GM12874 (cell line): ENCODE data around the gene TSPAN18.

Experiments used
- TF ChIP-seq, protein P1 (sequence below): IDR thresholded peaks from 2 replicates; pipeline ENCODE4 v1.5.1; 2011; ENCODE audit warnings: low read depth, mild to moderate bottlenecking, control low read depth, low read length, moderate library complexity; ENCODE audit not compliant: insufficient read depth

Gene TSPAN18

DNA sequence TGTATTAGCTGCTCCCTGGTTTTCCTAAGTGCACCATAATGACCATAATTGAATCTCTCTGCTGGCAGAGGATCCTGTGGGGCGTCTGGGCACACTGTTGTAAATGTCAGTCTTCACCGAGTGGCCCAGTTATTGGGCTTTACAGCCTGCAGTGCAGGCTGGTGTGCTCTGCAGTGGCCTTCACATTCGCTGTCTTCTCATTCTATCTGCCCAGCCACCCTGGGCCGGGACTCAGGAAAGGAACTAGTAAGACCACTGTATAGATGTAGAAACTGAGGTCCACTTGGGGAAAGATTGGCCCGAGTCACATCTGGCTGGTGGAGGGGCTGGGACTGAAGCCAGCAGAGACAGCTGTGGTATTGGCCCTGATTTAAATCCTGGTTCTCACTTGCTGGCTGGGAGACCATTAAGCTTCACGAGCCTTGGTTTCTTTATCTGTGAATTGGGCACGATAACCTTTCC, 49.3 kb downstream of the TSPAN18 start:
- TF ChIP-seq, protein P1, sequence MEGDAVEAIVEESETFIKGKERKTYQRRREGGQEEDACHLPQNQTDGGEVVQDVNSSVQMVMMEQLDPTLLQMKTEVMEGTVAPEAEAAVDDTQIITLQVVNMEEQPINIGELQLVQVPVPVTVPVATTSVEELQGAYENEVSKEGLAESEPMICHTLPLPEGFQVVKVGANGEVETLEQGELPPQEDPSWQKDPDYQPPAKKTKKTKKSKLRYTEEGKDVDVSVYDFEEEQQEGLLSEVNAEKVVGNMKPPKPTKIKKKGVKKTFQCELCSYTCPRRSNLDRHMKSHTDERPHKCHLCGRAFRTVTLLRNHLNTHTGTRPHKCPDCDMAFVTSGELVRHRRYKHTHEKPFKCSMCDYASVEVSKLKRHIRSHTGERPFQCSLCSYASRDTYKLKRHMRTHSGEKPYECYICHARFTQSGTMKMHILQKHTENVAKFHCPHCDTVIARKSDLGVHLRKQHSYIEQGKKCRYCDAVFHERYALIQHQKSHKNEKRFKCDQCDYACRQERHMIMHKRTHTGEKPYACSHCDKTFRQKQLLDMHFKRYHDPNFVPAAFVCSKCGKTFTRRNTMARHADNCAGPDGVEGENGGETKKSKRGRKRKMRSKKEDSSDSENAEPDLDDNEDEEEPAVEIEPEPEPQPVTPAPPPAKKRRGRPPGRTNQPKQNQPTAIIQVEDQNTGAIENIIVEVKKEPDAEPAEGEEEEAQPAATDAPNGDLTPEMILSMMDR, result no peak

DNA sequence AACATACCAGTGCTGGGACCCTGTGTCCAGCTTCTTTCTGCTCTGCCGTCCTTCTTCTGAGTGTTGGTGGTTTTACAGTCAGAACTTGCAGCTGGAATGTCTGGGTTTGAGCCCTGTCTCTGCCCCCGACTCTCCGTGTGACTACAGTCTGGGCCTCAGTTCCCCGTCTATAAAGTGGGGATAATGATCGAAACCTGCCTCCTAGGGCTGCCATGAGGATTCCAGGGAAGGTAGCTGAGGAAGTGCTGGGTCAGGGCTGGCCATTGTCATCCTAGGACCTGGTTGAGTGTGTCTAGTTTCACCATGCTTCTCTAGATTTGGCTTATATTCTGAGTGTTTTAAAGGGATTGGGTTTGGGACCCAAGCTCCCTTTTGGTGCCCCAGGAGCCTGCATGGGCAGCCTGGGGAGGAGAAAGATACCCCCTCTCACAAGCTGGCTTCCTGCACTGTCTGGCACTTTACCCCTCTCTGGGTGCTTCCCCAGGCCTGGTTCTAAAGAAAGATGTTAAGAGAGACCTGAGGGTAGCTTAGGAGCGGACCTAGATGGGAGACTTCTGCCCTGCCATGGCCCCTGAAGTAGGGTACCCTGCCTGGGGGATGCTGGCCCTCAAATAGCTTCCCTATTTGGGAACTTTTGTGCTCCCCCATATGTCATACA, 49.9 kb downstream of the TSPAN18 start:
- TF ChIP-seq, protein P1, result no peak

GRCh38 chr11:44777209-44778194, 50.7 kb downstream of the TSPAN18 start:
- TF ChIP-seq, protein P1, result no peak

GRCh38 chr11:44778195-44779100, 51.7 kb downstream of the TSPAN18 start:
- TF ChIP-seq, protein P1, result no peak

GRCh38 chr11:44779736-44780520, 53.2 kb downstream of the TSPAN18 start:
- TF ChIP-seq, protein P1, result no peak

GRCh38 chr11:44780940-44781631, 54.3 kb downstream of the TSPAN18 start:
- TF ChIP-seq, protein P1, result no peak
